C4-2B (cell line): ENCODE measurements around the gene ALX3.

Experiments
- H3K27ac ChIP-seq: fragments of 450-650 bp; 2 replicates; pipeline ENCODE4 v1.5.1; 2017
- CTCF ChIP-seq: fragments of 450-650 bp; conservative IDR thresholded peaks from 2 replicates; pipeline ENCODE4 v1.5.1; 2017; ENCODE audit warnings: mild to moderate bottlenecking
- ZFX ChIP-seq: fragments of 450-650 bp; IDR thresholded peaks from 2 replicates; pipeline ENCODE4 v1.6.1; 2017

ALX3 gene

GRCh38 chr1:110024613-110025012 lies 45.9 kb downstream of the ALX3 start:
- H3K27ac ChIP-seq, result no peak overlapping the region
- TF ChIP-seq ZFX (no peak), CTCF (no peak)

- TF ChIP-seq ZFX (no peak), CTCF (no peak)
- no peak overlapping the region for H3K27ac ChIP-seq
Observed at GRCh38 chr1:110021285-110021684, 49.2 kb downstream of the ALX3 start.

- no peak overlapping the region for H3K27ac ChIP-seq
- TF ChIP-seq CTCF (no peak), ZFX (no peak)
Observed at GRCh38 chr1:110019770-110020169, 50.7 kb downstream of the ALX3 start.

DNA sequence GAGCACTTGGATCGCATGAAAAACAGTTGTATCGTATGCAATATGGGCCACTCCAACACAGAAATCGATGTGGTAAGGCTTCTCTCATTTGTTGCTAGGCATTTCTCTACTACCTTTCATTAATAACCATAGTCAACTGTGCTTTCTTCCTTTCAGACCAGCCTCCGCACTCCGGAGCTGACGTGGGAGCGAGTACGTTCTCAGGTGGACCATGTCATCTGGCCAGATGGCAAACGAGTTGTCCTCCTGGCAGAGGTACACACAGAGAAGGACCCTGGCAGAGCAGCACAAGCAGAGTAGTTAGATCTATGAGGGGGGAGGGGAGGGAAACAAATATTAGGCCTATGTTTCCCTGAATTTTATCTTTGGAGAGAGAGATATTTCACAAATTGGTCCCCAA lies 52.1 kb downstream of the ALX3 start:
- TF ChIP-seq CTCF, result no peak
- TF ChIP-seq ZFX, result no peak
- H3K27ac ChIP-seq, result no peak overlapping the region

GRCh38 chr1:110017792-110018191 lies 52.7 kb downstream of the ALX3 start:
- TF ChIP-seq ZFX (no peak), CTCF (no peak)
- no peak overlapping the region for H3K27ac ChIP-seq

- no peak overlapping the region for H3K27ac ChIP-seq
- TF ChIP-seq CTCF (no peak), ZFX (no peak)
Observed at GRCh38 chr1:110012100-110012780, 58.2 kb downstream of the ALX3 start.

DNA sequence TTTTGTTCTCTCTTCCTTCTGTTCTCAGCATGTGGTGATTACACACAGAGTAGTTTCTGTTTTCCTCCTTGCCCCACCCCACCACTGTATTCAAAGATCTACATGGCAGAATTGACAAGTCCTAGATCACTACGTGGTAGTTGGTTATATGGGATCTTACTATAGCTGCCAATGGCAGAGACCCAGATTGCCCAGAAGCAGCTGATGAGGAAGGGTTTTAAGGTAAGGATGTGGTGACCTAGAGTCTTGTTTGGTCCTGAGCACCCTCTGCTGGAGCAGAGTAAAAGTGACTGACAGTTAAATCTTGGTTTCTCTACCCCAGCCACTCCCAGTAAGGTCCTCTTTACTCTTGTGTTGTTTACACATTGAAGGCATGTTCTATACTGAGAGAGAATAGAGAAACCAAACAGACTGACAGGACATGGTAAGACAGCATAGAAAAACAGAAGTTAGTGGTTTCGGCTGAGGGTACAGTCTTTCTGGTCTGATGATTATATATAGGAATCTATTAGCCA lies 58.9 kb downstream of the ALX3 start:
- TF ChIP-seq ZFX (no peak), CTCF (peak; percentile 69)
- H3K27ac ChIP-seq, result no peak overlapping the region
